ENCODE measurements around the gene ITPRID1.

ITPRID1 gene

GRCh38 chr7:31545549-31545948, 31.7 kb downstream of the ITPRID1 start:
- H3K27ac ChIP-seq, result no peak overlapping the region
- TF ChIP-seq CTCF (conservative IDR thresholded peaks at IDR 0.05), result no peak
- TF ChIP-seq ZFX (IDR thresholded peaks at IDR 0.05), result no peak

DNA sequence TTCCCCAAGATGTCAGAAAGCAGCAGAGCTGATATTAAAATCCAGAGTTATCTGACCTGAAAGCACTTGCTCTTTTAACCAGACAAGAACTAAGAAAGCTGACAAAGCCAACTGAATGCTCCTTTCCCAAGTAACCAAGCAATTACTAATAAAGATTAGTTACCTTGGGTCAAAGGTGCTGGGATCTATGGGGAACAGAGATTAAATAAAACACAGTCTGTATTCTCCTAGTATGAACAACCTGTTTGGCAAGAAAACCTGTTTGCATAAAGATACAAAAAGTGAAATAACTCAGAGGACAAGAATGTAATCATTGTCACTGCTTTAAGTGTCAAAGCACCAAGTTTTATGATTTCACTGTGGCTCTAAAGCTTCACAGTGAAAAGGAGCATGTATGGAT, 35.7 kb downstream of the ITPRID1 start:
- TF ChIP-seq ZFX (IDR thresholded peaks at IDR 0.05) (no peak), CTCF (conservative IDR thresholded peaks at IDR 0.05) (no peak)
- no peak overlapping the region for H3K27ac ChIP-seq

DNA sequence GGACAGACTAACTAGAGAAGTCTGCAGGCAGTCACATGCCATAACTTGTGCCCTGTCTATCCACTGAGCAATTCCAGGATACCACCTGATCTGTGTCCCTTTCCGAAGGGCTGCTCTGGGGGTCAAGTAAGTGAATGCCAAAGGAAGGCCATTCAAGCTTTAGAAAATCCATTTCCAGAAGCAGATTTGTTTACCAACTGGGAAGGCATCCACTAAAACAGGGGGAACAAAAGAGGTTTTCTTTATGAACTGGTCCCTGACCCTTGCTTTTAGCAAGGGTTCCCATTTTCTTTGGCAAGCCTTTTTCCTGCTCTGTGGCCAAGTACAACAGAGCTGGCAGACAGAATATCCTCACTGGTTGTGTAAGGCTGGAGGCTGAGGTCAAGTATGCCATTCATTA, 36.5 kb downstream of the ITPRID1 start:
- TF ChIP-seq ZFX (IDR thresholded peaks at IDR 0.05) (no peak), CTCF (conservative IDR thresholded peaks at IDR 0.05) (no peak)
- H3K27ac ChIP-seq, result no peak overlapping the region

GRCh38 chr7:31553661-31554081, 39.8 kb downstream of the ITPRID1 start:
- no peak overlapping the region for H3K27ac ChIP-seq
- TF ChIP-seq ZFX (IDR thresholded peaks at IDR 0.05) (no peak), CTCF (conservative IDR thresholded peaks at IDR 0.05) (no peak)

GRCh38 chr7:31562002-31562401, 48.1 kb downstream of the ITPRID1 start:
- no peak overlapping the region for H3K27ac ChIP-seq
- TF ChIP-seq CTCF (conservative IDR thresholded peaks at IDR 0.05) (no peak), ZFX (IDR thresholded peaks at IDR 0.05) (no peak)

DNA sequence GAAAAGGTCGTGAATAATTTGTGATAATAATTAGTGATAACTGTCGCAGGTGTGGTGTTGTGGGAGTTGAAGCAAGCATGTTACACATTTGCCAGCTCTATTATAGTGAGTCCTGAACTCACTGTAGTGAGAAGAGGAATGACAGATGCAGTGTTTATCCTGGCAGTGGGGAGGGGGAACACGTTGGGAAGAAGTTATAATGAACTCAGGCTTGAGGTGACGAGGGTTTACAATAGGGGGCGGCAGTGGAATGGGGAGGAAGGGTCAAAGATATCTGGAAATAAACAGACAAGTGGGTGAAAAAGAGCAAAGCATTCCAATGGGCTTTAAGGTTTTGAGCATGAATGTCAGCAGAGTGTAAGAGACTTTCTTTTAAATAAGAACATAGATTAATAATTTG, 49.6 kb downstream of the ITPRID1 start:
- TF ChIP-seq ZFX (IDR thresholded peaks at IDR 0.05) (no peak), CTCF (conservative IDR thresholded peaks at IDR 0.05) (no peak)
- no peak overlapping the region for H3K27ac ChIP-seq

GRCh38 chr7:31563951-31564350, 50.1 kb downstream of the ITPRID1 start:
- H3K27ac ChIP-seq, result no peak overlapping the region
- TF ChIP-seq ZFX (IDR thresholded peaks at IDR 0.05), result no peak
- TF ChIP-seq CTCF (conservative IDR thresholded peaks at IDR 0.05), result no peak
